Liver (tissue), 3 donors: ENCODE data around the gene ZXDC.
A peak's percentile ranks its signal among the peaks of the same experiment; 100 is the strongest.

Experiments used
- ATF3 ChIP-seq: IDR thresholded peaks from 2 replicates; pipeline ENCODE4 v1.6.1; 2016; ENCODE audit warnings: antibody characterized with exemption
- CTCF ChIP-seq: fragments of 150-350 bp; IDR thresholded peaks from 2 replicates; pipeline ENCODE4 v1.5.1; 2017; ENCODE audit warnings: improper control_type of control experiment, low read depth, low read length; ENCODE audit not compliant: missing input control
- JUND ChIP-seq, 2 donors: IDR thresholded peaks; 2 replicates each; pipeline ENCODE4 v1.6.1; 2016; ENCODE audit warnings: antibody characterized with exemption in 2 of 2
- MAX ChIP-seq: IDR thresholded peaks from 2 replicates; pipeline ENCODE4 v1.6.1; 2016; ENCODE audit warnings: antibody characterized with exemption
- NR2F2 ChIP-seq: IDR thresholded peaks from 2 replicates; pipeline ENCODE4 v1.6.1; 2016; ENCODE audit warnings: antibody characterized with exemption
- RAD21 ChIP-seq, 2 donors: IDR thresholded peaks; 2 replicates each; pipeline ENCODE4 v1.6.1; 2016; ENCODE audit warnings: antibody characterized with exemption in 2 of 2, mild to moderate bottlenecking in 2 of 2
- REST ChIP-seq: IDR thresholded peaks from 2 replicates; pipeline ENCODE4 v1.6.1; 2016; ENCODE audit warnings: antibody characterized with exemption, mild to moderate bottlenecking
- SP1 ChIP-seq: IDR thresholded peaks from 2 replicates; pipeline ENCODE4 v1.6.1; 2018; ENCODE audit warnings: antibody characterized with exemption, mild to moderate bottlenecking
- TAF1 ChIP-seq: conservative IDR thresholded peaks from 2 replicates; pipeline ENCODE4 v1.6.1; 2016; ENCODE audit warnings: antibody characterized with exemption, mild to moderate bottlenecking
- YY1 ChIP-seq: IDR thresholded peaks from 2 replicates; pipeline ENCODE4 v1.6.1; 2016; ENCODE audit warnings: antibody characterized with exemption, mild to moderate bottlenecking
- ZBTB33 ChIP-seq: IDR thresholded peaks from 2 replicates; pipeline ENCODE4 v1.6.1; 2016; ENCODE audit warnings: antibody characterized with exemption
- donor health status: healthy.
- donor health status: healthy.

- TF ChIP-seq CTCF (no peak), ATF3 (no peak), YY1 (peak; percentile 73), REST (peak; percentile 66), SP1 (peak; percentile 70), ZBTB33 (no peak), TAF1 (no peak), MAX (no peak), RAD21 (IDR thresholded peaks at IDR 0.05) (no peak), NR2F2 (no peak), JUND (IDR thresholded peaks at IDR 0.05) (peak in 1 of 2 donors; percentile 43)
Observed at GRCh38 chr3:126523745-126524428, 48.2 kb upstream of the ZXDC start, which contains the start of gene CHST13.
